ENCODE measurements around the gene GPR17. TPM values are rescaled to one million over a fixed set of nuclear protein-coding genes. Genes with fewer than 3 reads are reported as not detected.
A peak's percentile ranks its signal among the peaks of the same experiment; 100 is the strongest.

The GPR17 gene
- total and polyA plus RNA-seq, 8 donors = 0.35 to 1.9 TPM; not detected in 6

DNA sequence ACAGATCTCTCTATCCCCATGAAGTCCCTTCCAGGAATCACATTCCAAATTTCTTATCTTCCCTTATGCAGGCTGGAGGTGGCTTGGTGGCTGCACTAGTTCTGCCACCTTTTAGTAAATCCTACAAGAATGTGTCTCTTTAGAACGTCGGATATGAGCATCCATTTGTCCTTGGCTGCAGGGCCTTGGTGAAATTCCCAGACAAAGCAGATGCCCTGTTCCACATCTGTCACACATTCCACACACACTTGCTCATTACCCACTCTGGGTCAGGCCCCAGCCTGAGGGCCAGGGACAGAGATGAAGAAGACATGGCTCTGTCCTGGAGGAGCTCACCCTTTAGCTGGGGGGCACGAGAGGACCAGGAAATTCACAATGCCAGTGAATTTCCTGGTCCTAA, 31.2 kb upstream of the GPR17 start:
- Histone ChIP-seq H3K36me3 (no peaks in the 10 kb centered on the region), H3K27ac (no peak overlapping the region), H3K4me1 (no peaks in the 10 kb centered on the region), H3K27me3 (no peaks in the 10 kb centered on the region), H3K9me3 (no peaks in the 10 kb centered on the region), H3K4me3 (no peak overlapping the region)
- ATAC-seq = no peak
- intact Hi-C loops (cut with DNase I) = no loop called here
- 45% methylated on average over 3 of the region's 3 CpGs for WGBS, 2 donors
- FAIRE-seq = no peak
- peak in 2 of 6 donors; percentile 4 to 6 for DNase-seq
- TF ChIP-seq, protein P1, sequence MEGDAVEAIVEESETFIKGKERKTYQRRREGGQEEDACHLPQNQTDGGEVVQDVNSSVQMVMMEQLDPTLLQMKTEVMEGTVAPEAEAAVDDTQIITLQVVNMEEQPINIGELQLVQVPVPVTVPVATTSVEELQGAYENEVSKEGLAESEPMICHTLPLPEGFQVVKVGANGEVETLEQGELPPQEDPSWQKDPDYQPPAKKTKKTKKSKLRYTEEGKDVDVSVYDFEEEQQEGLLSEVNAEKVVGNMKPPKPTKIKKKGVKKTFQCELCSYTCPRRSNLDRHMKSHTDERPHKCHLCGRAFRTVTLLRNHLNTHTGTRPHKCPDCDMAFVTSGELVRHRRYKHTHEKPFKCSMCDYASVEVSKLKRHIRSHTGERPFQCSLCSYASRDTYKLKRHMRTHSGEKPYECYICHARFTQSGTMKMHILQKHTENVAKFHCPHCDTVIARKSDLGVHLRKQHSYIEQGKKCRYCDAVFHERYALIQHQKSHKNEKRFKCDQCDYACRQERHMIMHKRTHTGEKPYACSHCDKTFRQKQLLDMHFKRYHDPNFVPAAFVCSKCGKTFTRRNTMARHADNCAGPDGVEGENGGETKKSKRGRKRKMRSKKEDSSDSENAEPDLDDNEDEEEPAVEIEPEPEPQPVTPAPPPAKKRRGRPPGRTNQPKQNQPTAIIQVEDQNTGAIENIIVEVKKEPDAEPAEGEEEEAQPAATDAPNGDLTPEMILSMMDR (IDR thresholded peaks at IDR 0.05) = no peak

DNA sequence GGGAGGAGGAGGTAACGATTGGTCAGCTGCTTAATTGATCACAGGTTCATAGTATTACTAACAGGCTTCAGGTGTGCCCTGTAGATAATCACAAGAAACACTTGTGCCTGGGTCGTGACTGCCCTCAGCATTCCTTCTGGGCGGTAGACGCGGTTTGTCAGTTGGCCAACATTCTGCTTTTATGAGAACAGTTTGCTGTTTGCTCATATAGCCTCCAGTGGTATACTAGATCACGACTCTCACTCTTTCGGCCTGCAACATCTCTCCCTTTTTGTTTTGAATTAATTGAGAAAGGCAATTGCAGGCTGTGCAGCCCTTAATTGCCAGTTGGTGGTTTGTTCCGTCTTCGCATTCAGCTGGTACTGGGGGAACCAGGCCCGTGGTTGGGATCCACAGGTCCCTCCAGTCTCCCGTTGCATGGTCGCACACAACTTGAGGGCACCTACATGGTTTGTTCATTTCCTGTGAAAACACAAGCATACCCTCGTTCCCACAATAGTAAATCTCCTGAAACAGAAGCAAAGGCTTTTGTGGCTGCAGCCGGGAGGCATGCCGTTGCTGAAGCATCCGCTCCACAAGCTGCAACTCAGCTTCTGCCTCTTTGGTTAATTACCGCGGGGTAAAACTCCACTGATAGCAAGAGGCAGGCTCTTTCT, 30.3 kb upstream of the GPR17 start:
- Histone ChIP-seq H3K27ac (no peak overlapping the region), H3K4me3 (no peak overlapping the region), H3K4me1 (no peaks in the 10 kb centered on the region), H3K9me3 (no peaks in the 10 kb centered on the region), H3K27me3 (no peaks in the 10 kb centered on the region), H3K36me3 (no peaks in the 10 kb centered on the region)
- TF ChIP-seq, protein P1 (IDR thresholded peaks at IDR 0.05) = no peak
- DNase-seq = peak in 2 of 6 donors; percentile 2 to 30
- ATAC-seq = no peak
- 72 to 75% methylated on average over 18 of the region's 18 CpGs for WGBS, 2 donors
- intact Hi-C loops (cut with DNase I) = no loop called here
- no peak for FAIRE-seq

DNA sequence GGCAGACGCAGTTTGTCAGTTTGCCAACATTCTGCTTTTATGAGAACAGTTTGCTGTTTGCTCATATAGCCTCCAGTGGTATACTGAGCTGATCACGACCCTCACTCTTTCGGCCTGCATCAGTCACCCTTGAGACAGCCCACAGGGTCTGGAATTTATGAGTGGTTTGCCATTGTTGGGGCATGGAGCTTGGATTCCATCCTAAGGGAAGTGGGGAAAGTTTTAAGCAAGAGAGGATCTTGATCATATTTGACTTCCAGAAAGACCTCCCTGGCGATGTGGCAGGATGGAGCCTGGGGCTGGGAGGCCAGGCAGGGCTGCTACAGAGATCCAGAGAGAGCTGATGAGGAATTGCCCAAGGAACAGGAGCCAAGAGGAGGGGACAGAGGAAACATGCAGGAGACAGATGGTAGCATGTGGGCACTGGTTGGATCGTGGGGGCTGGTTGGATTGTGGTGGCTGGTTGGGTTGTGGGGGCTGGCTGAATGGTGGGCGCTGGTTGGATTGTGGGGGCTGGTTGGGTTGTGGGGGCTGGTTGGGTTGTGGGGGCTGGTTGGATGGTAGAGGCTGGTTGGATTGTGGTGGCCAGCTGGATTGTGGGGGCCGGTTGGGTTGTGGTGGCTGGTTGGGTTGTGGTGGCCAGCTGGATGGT, 27.3 kb upstream of the GPR17 start:
- no peaks in the 10 kb centered on the region for H3K4me1 ChIP-seq
- no peaks in the 10 kb centered on the region for H3K9me3 ChIP-seq
- ATAC-seq (no peak), FAIRE-seq (no peak), DNase-seq (peak in 3 of 6 donors; percentile 2 to 14 (median 10))
- H3K36me3 ChIP-seq = no peaks in the 10 kb centered on the region
- H3K27me3 ChIP-seq = no peaks in the 10 kb centered on the region
- intact Hi-C loops (cut with DNase I) = no loop called here
- TF ChIP-seq, protein P1 (IDR thresholded peaks at IDR 0.05) = no peak
- no peak overlapping the region for H3K4me3 ChIP-seq
- WGBS, 2 donors = 71 to 77% methylated on average over 6 to 7 of the region's 7 CpGs
- H3K27ac ChIP-seq = no peak overlapping the region

- intact Hi-C loops (cut with DNase I) = no loop called here
- DNase-seq (peak in 3 of 6 donors; percentile 4 to 26 (median 25)), FAIRE-seq (no peak), ATAC-seq (no peak)
- TF ChIP-seq, protein P1 (IDR thresholded peaks at IDR 0.05) = no peak
- Histone ChIP-seq H3K27me3 (no peaks in the 10 kb centered on the region), H3K27ac (no peak overlapping the region), H3K4me3 (no peak overlapping the region), H3K36me3 (no peaks in the 10 kb centered on the region), H3K4me1 (no peaks in the 10 kb centered on the region), H3K9me3 (no peaks in the 10 kb centered on the region)
- WGBS, 2 donors = 92 to 97% methylated on average over 6 of the region's 6 CpGs
These were observed 26.8 kb upstream of the GPR17 start for GRCh38 chr2:127619203-127619590.
